GM13976 (cell line): ENCODE data around the gene SPTA1.
"Not testable (repeated sequence)": the region's sequence is repeated elsewhere in the genome, so short reads cannot be mapped to it uniquely, and the experiment has no call there.

Experiments used
- DNase-seq: peaks from one replicate; pipeline ENCODE4 v3.0.0; 2012; ENCODE audit warnings: low spot score
- in situ Hi-C: fragments of 300-500 bp; cut with MboI; formaldehyde crosslinking; loops from one replicate; pipeline ENCODE4 v1.12.0; 2022; ENCODE audit warnings: low sequenced_read_pairs, mixed read lengths, inconsistent platforms; ENCODE audit not compliant: unreplicated experiment
- TF ChIP-seq, protein P1 (sequence below): IDR thresholded peaks from 2 replicates; pipeline ENCODE4 v1.5.1; 2012; ENCODE audit warnings: borderline replicate concordance, mild to moderate bottlenecking; ENCODE audit not compliant: insufficient read depth; ENCODE audit errors: extremely low read depth, missing control alignments, control extremely low read depth

The SPTA1 gene

DNA sequence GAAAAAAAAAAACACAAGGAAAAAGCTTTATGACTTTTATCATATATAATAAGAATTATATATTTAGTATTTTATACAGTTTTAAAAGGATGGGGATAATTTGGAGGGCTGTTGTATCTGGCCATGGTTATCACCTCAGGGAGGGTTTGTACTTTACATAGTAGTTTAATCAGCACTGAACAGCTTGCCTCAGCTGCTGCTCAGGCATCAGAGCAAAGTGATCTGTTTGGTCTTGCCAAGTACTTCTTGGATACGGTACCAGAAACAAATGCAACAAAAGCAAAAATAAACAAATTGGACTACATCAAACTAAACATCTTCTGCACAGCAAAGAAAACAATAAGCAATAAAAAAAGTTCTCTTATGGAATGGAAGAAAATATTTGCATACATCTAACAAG, 2.6 kb upstream of the SPTA1 start:
- DNase-seq, result no peak
- TF ChIP-seq, protein P1, sequence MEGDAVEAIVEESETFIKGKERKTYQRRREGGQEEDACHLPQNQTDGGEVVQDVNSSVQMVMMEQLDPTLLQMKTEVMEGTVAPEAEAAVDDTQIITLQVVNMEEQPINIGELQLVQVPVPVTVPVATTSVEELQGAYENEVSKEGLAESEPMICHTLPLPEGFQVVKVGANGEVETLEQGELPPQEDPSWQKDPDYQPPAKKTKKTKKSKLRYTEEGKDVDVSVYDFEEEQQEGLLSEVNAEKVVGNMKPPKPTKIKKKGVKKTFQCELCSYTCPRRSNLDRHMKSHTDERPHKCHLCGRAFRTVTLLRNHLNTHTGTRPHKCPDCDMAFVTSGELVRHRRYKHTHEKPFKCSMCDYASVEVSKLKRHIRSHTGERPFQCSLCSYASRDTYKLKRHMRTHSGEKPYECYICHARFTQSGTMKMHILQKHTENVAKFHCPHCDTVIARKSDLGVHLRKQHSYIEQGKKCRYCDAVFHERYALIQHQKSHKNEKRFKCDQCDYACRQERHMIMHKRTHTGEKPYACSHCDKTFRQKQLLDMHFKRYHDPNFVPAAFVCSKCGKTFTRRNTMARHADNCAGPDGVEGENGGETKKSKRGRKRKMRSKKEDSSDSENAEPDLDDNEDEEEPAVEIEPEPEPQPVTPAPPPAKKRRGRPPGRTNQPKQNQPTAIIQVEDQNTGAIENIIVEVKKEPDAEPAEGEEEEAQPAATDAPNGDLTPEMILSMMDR, result no peak
- in situ Hi-C loops, result no loop called here

- DNase-seq, in situ Hi-C loops: not testable (repeated sequence)
These were observed 1.8 kb upstream of the SPTA1 start for GRCh38 chr1:158688343-158688742.

- TF ChIP-seq, protein P1, result no peak
- in situ Hi-C loops, result no loop called here
- no peak for DNase-seq
These were observed 522 bp upstream of the SPTA1 start for GRCh38 chr1:158687037-158687436.

DNA sequence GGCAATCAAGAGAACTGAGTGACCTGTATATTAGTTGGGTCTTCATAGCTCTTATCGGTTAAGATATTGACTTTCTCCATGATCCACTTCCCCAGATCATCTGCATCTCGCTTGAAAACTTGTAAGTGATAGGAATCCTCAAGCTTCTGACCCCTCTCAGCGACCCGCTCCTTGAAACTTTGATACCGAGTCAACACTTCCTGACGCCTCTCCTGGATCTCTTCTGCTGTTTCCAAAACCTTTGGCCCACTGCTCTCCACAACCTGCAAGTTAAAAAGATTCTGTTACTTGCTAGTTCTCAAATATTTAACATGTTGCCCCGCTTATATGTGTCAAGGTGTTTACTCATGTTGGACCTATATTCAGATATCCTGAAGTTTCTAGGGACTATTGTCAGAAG, 1.4 kb downstream of the SPTA1 start:
- DNase-seq, result no peak
- in situ Hi-C loops, result no loop called here
- TF ChIP-seq, protein P1, result no peak

GRCh38 chr1:158681606-158682005, 4.9 kb downstream of the SPTA1 start:
- in situ Hi-C loops, result no loop called here
- TF ChIP-seq, protein P1, result no peak
- no peak for DNase-seq

- DNase-seq, result no peak
- in situ Hi-C loops, result no loop called here
- TF ChIP-seq, protein P1, result no peak
These were observed 7.2 kb downstream of the SPTA1 start for GRCh38 chr1:158679289-158679688.

GRCh38 chr1:158675563-158676323, 10.8 kb downstream of the SPTA1 start:
- in situ Hi-C loops, result no loop called here
- no peak for DNase-seq
- TF ChIP-seq, protein P1, result no peak
